Osteoblast (primary cell): ENCODE results near the gene NMNAT2. TPM values are rescaled to one million over a fixed set of nuclear protein-coding genes. Genes with fewer than 3 reads are reported as not detected.

Source experiments
- DNase-seq: peaks from one replicate; pipeline ENCODE4 v3.0.0; 2011; ENCODE audit warnings: low spot score, mixed read lengths; ENCODE audit not compliant: insufficient read length; ENCODE audit errors: missing footprints
- H2AFZ ChIP-seq: 2 replicates; pipeline ENCODE4 v1.6.0; 2011; ENCODE audit warnings: mild to moderate bottlenecking, low read length
- H3K27ac ChIP-seq: 2 replicates; pipeline ENCODE4 v1.5.1; 2011; ENCODE audit warnings: mild to moderate bottlenecking, low read depth, low read length, moderate library complexity
- H3K27me3 ChIP-seq: 2 replicates; pipeline ENCODE4 v1.6.0; 2012; ENCODE audit warnings: mild to moderate bottlenecking, control low read depth, inconsistent platforms, low read length, moderate library complexity; ENCODE audit not compliant: insufficient read depth
- H3K36me3 ChIP-seq: 2 replicates; pipeline ENCODE4 v1.5.1; 2011; ENCODE audit warnings: mild to moderate bottlenecking, low read length, control low read depth, moderate library complexity; ENCODE audit not compliant: insufficient read depth
- H3K4me1 ChIP-seq: 2 replicates; pipeline ENCODE4 v1.5.1; 2011; ENCODE audit warnings: mild to moderate bottlenecking, low read length, control low read depth, moderate library complexity; ENCODE audit not compliant: insufficient read depth
- H3K4me2 ChIP-seq: 2 replicates; pipeline ENCODE4 v1.6.0; 2011; ENCODE audit warnings: mild to moderate bottlenecking, low read length; ENCODE audit not compliant: insufficient read depth
- H3K4me3 ChIP-seq: fragments of 200-600 bp; sonication (generic); 3 replicates; pipeline ENCODE4 v1.5.1; 2012; ENCODE audit warnings: mild to moderate bottlenecking, low read length, inconsistent platforms; ENCODE audit not compliant: insufficient read depth
- H3K79me2 ChIP-seq: 2 replicates; pipeline ENCODE4 v1.6.0; 2012; ENCODE audit warnings: mild to moderate bottlenecking, low read length, control low read depth, inconsistent platforms; ENCODE audit not compliant: insufficient read depth
- H3K9me3 ChIP-seq: 2 replicates; pipeline ENCODE4 v1.5.1; 2011; ENCODE audit warnings: low read depth, low read length, control low read depth
- H4K20me1 ChIP-seq: 2 replicates; pipeline ENCODE4 v1.6.0; 2012; ENCODE audit warnings: mild to moderate bottlenecking, low read length, control low read depth; ENCODE audit not compliant: insufficient read depth
- CTCF ChIP-seq: IDR thresholded peaks from 2 replicates; pipeline ENCODE4 v1.5.1; 2011; ENCODE audit warnings: mild to moderate bottlenecking, low read depth, low read length, moderate library complexity; ENCODE audit errors: extremely low read depth
- total RNA-seq: library from RNA; depleted of rRNA; stranded (reverse); fragments of >200 nt; gene quantifications from 2 replicates; pipeline ENCODE4 v1.2.3, GENCODE V29; 2012

Gene NMNAT2
- total RNA-seq, 1 donor = 2.5 TPM

DNA sequence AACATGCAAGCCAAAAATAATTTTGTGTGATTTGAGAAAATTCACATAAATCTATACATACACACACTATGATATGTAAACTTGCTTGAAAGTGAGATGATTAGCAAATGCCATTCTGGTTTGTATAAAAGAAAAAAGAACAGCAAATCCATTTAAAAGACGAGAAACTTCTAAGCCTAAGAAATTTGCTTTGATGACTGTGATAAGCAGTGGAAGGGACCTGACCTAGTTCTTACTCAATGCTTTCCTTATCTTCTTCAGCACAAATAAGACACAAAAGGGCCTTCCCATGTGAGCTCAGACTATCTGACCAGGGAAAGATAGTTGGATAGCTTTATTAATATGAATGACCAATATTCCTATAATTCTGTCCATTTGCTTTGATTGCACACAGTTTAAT, 25.3 kb upstream of the NMNAT2 start:
- no peak for TF ChIP-seq CTCF
- Histone ChIP-seq H3K36me3 (no peaks in the 10 kb centered on the region), H3K9me3 (no peaks in the 10 kb centered on the region), H3K27me3 (peaks cover 22% of the 10 kb centered on the region), H2AFZ (no peak overlapping the region), H4K20me1 (no peaks in the 10 kb centered on the region), H3K27ac (no peak overlapping the region), H3K4me3 (no peak overlapping the region), H3K4me1 (no peaks in the 10 kb centered on the region), H3K4me2 (no peak overlapping the region), H3K79me2 (no peaks in the 10 kb centered on the region)
- DNase-seq = no peak

GRCh38 chr1:183443011-183443410, 24.8 kb upstream of the NMNAT2 start:
- Histone ChIP-seq H2AFZ (no peak overlapping the region), H3K9me3 (no peaks in the 10 kb centered on the region), H4K20me1 (no peaks in the 10 kb centered on the region), H3K36me3 (no peaks in the 10 kb centered on the region), H3K4me3 (no peak overlapping the region), H3K27me3 (peaks cover 22% of the 10 kb centered on the region), H3K79me2 (no peaks in the 10 kb centered on the region), H3K4me2 (no peak overlapping the region), H3K4me1 (no peaks in the 10 kb centered on the region), H3K27ac (no peak overlapping the region)
- no peak for TF ChIP-seq CTCF
- DNase-seq = no peak

DNA sequence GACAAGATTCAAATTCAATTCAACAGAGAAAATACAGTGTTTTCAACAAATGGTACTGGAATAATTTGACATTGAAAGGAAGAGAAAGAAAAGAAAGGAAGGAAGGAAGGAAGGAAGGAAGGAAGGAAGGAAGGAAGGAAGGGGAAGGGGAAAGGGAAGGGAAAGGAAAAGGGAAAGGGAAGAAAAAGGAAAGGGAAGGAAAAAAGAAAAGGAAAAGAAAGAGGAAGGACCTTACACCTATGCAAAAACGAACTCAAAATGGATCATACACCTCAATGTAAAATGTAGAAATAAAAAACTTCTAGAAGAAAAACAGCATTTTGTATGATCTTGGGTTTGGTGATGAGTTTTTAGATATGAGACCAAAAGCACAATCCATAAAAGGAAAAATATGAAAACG, 19.9 kb upstream of the NMNAT2 start:
- no peaks in the 10 kb centered on the region for H3K79me2 ChIP-seq
- TF ChIP-seq CTCF = no peak
- H3K27ac ChIP-seq = no peak overlapping the region
- H4K20me1 ChIP-seq = no peaks in the 10 kb centered on the region
- no peaks in the 10 kb centered on the region for H3K36me3 ChIP-seq
- H3K4me3 ChIP-seq = no peak overlapping the region
- DNase-seq = no peak
- no peak overlapping the region for H2AFZ ChIP-seq
- H3K27me3 ChIP-seq = peaks cover 22% of the 10 kb centered on the region
- H3K9me3 ChIP-seq = no peaks in the 10 kb centered on the region
- H3K4me2 ChIP-seq = no peak overlapping the region
- no peaks in the 10 kb centered on the region for H3K4me1 ChIP-seq

- Histone ChIP-seq H3K4me1 (no peaks in the 10 kb centered on the region), H3K36me3 (no peaks in the 10 kb centered on the region), H3K4me2 (no peak overlapping the region), H3K79me2 (no peaks in the 10 kb centered on the region), H4K20me1 (no peaks in the 10 kb centered on the region), H3K4me3 (no peak overlapping the region), H3K9me3 (no peaks in the 10 kb centered on the region), H3K27me3 (peaks cover 12% of the 10 kb centered on the region), H2AFZ (no peak overlapping the region), H3K27ac (no peak overlapping the region)
- DNase-seq = no peak
- TF ChIP-seq CTCF = no peak
Observed at GRCh38 chr1:183435497-183435896, 17.3 kb upstream of the NMNAT2 start.
